H1 (cell line): ENCODE results near the gene SLC39A13. TPM values are rescaled to one million over a fixed set of nuclear protein-coding genes. Genes with fewer than 3 reads are reported as not detected.

Experiments used
- CTCF ChIA-PET: fragments of 300-600 bp; sonication (Branson Sonifier 250); formaldehyde crosslinking; loops from one replicate; lab custom pipeline; 2021; ENCODE audit not compliant: partially characterized antibody; lab: Charles Lee
- POLR2A ChIA-PET: fragments of 300-600 bp; sonication (Branson Sonifier 250); formaldehyde crosslinking; loops from one replicate; lab custom pipeline; 2021; ENCODE audit warnings: inconsistent platforms; ENCODE audit not compliant: partially characterized antibody; lab: Charles Lee
- DNase-seq, 2 experiments: peaks; one replicate each; pipeline versions ENCODE4 v3.0.0 to v3.0.0-alpha.2; 2010 to 2022; ENCODE audit warnings: low spot score in 2 of 2, low read depth in 1 of 2, mixed read lengths in 1 of 2
- FAIRE-seq: peaks from 2 replicates; lab custom pipeline; 2011; peaks lifted over from hg19 to GRCh38; lab: Jason Lieb, UNC
- H2AFZ ChIP-seq: 2 replicates; pipeline ENCODE4 v1.8.1; 2012; ENCODE audit warnings: low read length, inconsistent platforms
- H2AK5ac ChIP-seq: 2 replicates; pipeline ENCODE4 v1.6.1; 2013; ENCODE audit warnings: low read depth, low read length
- H2BK120ac ChIP-seq: replicated peaks from 2 replicates; pipeline ENCODE3; 2013; ENCODE audit warnings: low read depth, low read length, inconsistent platforms
- H2BK12ac ChIP-seq: 2 replicates; pipeline ENCODE4 v1.6.1; 2013; ENCODE audit warnings: low read depth, low read length
- H2BK15ac ChIP-seq: 2 replicates; pipeline ENCODE4 v1.6.1; 2013; ENCODE audit warnings: low read length
- H2BK20ac ChIP-seq: 2 replicates; pipeline ENCODE4 v1.6.1; 2013; ENCODE audit warnings: low read length
- H2BK5ac ChIP-seq: 2 replicates; pipeline ENCODE4 v1.6.1; 2013; ENCODE audit warnings: low read depth, low read length
- H3K14ac ChIP-seq: 2 replicates; pipeline ENCODE4 v1.6.1; 2013; ENCODE audit warnings: inconsistent platforms; ENCODE audit not compliant: insufficient read length
- H3K18ac ChIP-seq: 2 replicates; pipeline ENCODE4 v1.6.1; 2013; ENCODE audit warnings: low read length; ENCODE audit errors: extremely low read depth
- H3K23ac ChIP-seq: 2 replicates; pipeline ENCODE4 v1.6.1; 2013; ENCODE audit warnings: inconsistent platforms; ENCODE audit not compliant: insufficient read length
- H3K23me2 ChIP-seq: 2 replicates; pipeline ENCODE4 v1.6.1; 2013; ENCODE audit warnings: low read depth, low read length
- H3K27ac ChIP-seq: 2 replicates; pipeline ENCODE4 v1.6.1; 2011; ENCODE audit warnings: low read depth, low read length, inconsistent platforms
- H3K27me3 ChIP-seq, 4 experiments: replicated peaks in 1 of 4; 1 replicate in 1 of 4; 2 replicates in 3 of 4; pipeline versions ENCODE4 v1.6.1 to v1.8.1; 2011 to 2013; ENCODE audit warnings: low read length in 3 of 4, mild to moderate bottlenecking in 3 of 4, inconsistent platforms in 2 of 4, mixed read lengths in 2 of 4, moderate library complexity in 1 of 4; ENCODE audit not compliant: control insufficient read depth in 3 of 4, insufficient read depth in 3 of 4; ENCODE audit errors: extremely low read depth in 1 of 4
- H3K36me3 ChIP-seq, 4 experiments: 2 replicates each; pipeline versions ENCODE4 v1.6.1 to v1.8.1; 2011 to 2013; ENCODE audit warnings: mild to moderate bottlenecking in 4 of 4, low read length in 3 of 4, moderate library complexity in 2 of 4, control low read depth in 1 of 4, inconsistent platforms in 1 of 4; ENCODE audit not compliant: insufficient read depth in 4 of 4, control insufficient read depth in 2 of 4
- H3K4ac ChIP-seq: replicated peaks from 2 replicates; pipeline ENCODE3; 2013; ENCODE audit warnings: low read length, low read depth, mixed read lengths, inconsistent platforms; ENCODE audit not compliant: insufficient read length
- H3K4me1 ChIP-seq, 4 experiments: replicated peaks in 1 of 4; 1 replicate in 1 of 4; 2 replicates in 3 of 4; pipeline versions ENCODE4 v1.6.1 to v1.8.1; 2011 to 2013; ENCODE audit warnings: low read length in 3 of 4, inconsistent platforms in 2 of 4, mixed read lengths in 1 of 4; ENCODE audit not compliant: insufficient read depth in 4 of 4, control insufficient read depth in 3 of 4
- H3K4me2 ChIP-seq, 2 experiments: 2 replicates each; pipeline versions ENCODE4 v1.6.1 to v1.8.1; 2011 to 2013; ENCODE audit warnings: low read depth in 2 of 2, low read length in 2 of 2, control low read depth in 1 of 2, inconsistent platforms in 1 of 2, mild to moderate bottlenecking in 1 of 2; ENCODE audit not compliant: insufficient read depth in 1 of 2
- H3K4me3 ChIP-seq, 4 experiments: fragments of 200-600, 300-600 bp in 1 of 4; sonication (generic), shearing (Covaris generic), sonication (Bioruptor Twin) in 1 of 4; 2 replicates each; pipeline versions ENCODE4 v1.5.1 to v1.8.1; 2011 to 2016; ENCODE audit warnings: low read length in 4 of 4, low read depth in 3 of 4, control low read depth in 2 of 4, inconsistent platforms in 2 of 4, mild to moderate bottlenecking in 2 of 4, mixed read lengths in 1 of 4, moderate library complexity in 1 of 4; ENCODE audit not compliant: insufficient read depth in 2 of 4; ENCODE audit errors: extremely low read depth in 1 of 4
- H3K56ac ChIP-seq: replicated peaks from 2 replicates; pipeline ENCODE3; 2013; ENCODE audit warnings: low read depth, mild to moderate bottlenecking, mixed read lengths, low read length, inconsistent platforms; ENCODE audit not compliant: insufficient read length
- H3K79me1 ChIP-seq: 2 replicates; pipeline ENCODE4 v1.6.1; 2013; ENCODE audit warnings: low read depth, low read length, control low read depth
- H3K79me2 ChIP-seq, 2 experiments: 2 replicates each; pipeline versions ENCODE4 v1.6.1 to v1.8.1; 2012 to 2013; ENCODE audit warnings: low read length in 2 of 2, mild to moderate bottlenecking in 2 of 2, inconsistent platforms in 1 of 2; ENCODE audit not compliant: insufficient read depth in 2 of 2, control insufficient read depth in 1 of 2
- H3K9ac ChIP-seq, 4 experiments: replicated peaks in 1 of 4; 1 replicate in 1 of 4; 2 replicates in 3 of 4; pipeline versions ENCODE4 v1.6.1 to v1.8.1; 2011 to 2013; ENCODE audit warnings: low read depth in 3 of 4, low read length in 3 of 4, control low read depth in 2 of 4, mild to moderate bottlenecking in 2 of 4, moderate library complexity in 2 of 4, inconsistent platforms in 1 of 4; ENCODE audit errors: extremely low read depth in 1 of 4
- H3K9me3 ChIP-seq, 2 experiments: 2 replicates each; pipeline versions ENCODE4 v1.6.1 to v1.8.1; 2012 to 2013; ENCODE audit warnings: mild to moderate bottlenecking in 2 of 2, moderate library complexity in 2 of 2, control low read depth in 1 of 2, inconsistent platforms in 1 of 2, low read depth in 1 of 2, low read length in 1 of 2, mixed read lengths in 1 of 2; ENCODE audit not compliant: insufficient read depth in 2 of 2
- H4K20me1 ChIP-seq, 2 experiments: replicated peaks in 1 of 2; 2 replicates each; pipeline versions ENCODE3 to v1.8.1; 2011 to 2013; ENCODE audit warnings: inconsistent platforms in 2 of 2, low read length in 2 of 2, mild to moderate bottlenecking in 1 of 2; ENCODE audit not compliant: insufficient read depth in 2 of 2, control insufficient read depth in 1 of 2
- H4K5ac ChIP-seq: 2 replicates; pipeline ENCODE4 v1.6.1; 2013; ENCODE audit warnings: low read length, low read depth, mixed read lengths, inconsistent platforms; ENCODE audit not compliant: insufficient read length
- H4K8ac ChIP-seq: 2 replicates; pipeline ENCODE4 v1.8.0; 2013; ENCODE audit warnings: mild to moderate bottlenecking, moderate library complexity, low read length, inconsistent platforms; ENCODE audit not compliant: insufficient read depth; ENCODE audit errors: extremely low read depth
- H4K91ac ChIP-seq: replicated peaks from 2 replicates; pipeline ENCODE3; 2013; ENCODE audit warnings: low read length, mixed read lengths, inconsistent platforms; ENCODE audit not compliant: insufficient read length
- ATF3 ChIP-seq: IDR thresholded peaks from 2 replicates; pipeline ENCODE4 v1.6.1; 2011; ENCODE audit warnings: low read depth, mild to moderate bottlenecking, low read length; ENCODE audit not compliant: insufficient read depth
- WGBS, 2 experiments: shearing (Covaris generic) in 1 of 2; methylation state at CpG; one replicate each; pipeline versions ENCODE4 v1.1.6 to v1.1.7; 2013 to 2015; ENCODE audit warnings: low lambda C conversion rate in 2 of 2, mixed read lengths in 2 of 2, inconsistent platforms in 1 of 2, low coverage in 1 of 2, missing lambda C conversion rate in 1 of 2; ENCODE audit not compliant: insufficient replicate concordance in 2 of 2, insufficient coverage in 1 of 2, insufficient read length in 1 of 2; ENCODE audit errors: extremely low coverage in 1 of 2, missing lambda C conversion rate in 1 of 2; 5-methylcytosine and 5-hydroxymethylcytosine counted together
- polyA plus RNA-seq, 7 experiments: library from polyadenylated mRNA; depleted of rRNA in 3 of 7; stranded (reverse) in 5 of 7; unstranded in 2 of 7; fragments of >200 nt in 5 of 7; fragments of 200-250 nt in 2 of 7; gene quantifications; 1 replicate in 5 of 7; 2 replicates in 1 of 7; 4 replicates in 1 of 7; pipeline versions ENCODE4 v1.2.1 to v1.2.3, GENCODE V29; 2011 to 2013; ENCODE audit warnings: missing spikeins in 2 of 7, mixed read lengths in 2 of 7
- total RNA-seq: library from RNA; stranded (reverse); fragmentation: NEBNext Ultra II Directional; extraction: Animal tissue kit (Norgen Biotek cat#: 25700); gene quantifications from 2 replicates; pipeline ENCODE4 v1.2.1, GENCODE V29; 2021

Gene SLC39A13
- total and polyA plus RNA-seq, 2 of the 8 experiments (the other 6 are each of a cell fraction or from before 2014, with no cell fraction given), result 23.2 to 30.0 TPM

- Histone ChIP-seq H4K8ac (peak overlapping the region; percentile 99; the same call in 1 of the 2 replicates), H4K5ac (no peak overlapping the region), H3K18ac (no peak overlapping the region), H2BK5ac (peak overlapping the region; percentile 98), H2BK120ac (no peak overlapping the region), H3K9ac (peak overlapping the region; percentile 85 to 96 (median 91)), H3K27me3 (no peaks in the 10 kb centered on the region), H3K23me2 (no peaks in the 10 kb centered on the region; the same call in 1 of the 2 replicates), H4K20me1 (peaks cover 0 to 4% of the 10 kb centered on the region in 2 experiments), H3K23ac (no peak overlapping the region), H2AFZ (peak overlapping the region; percentile 99; the same call in 1 of the 2 replicates), H3K9me3 (no peaks in the 10 kb centered on the region), H4K91ac (no peak overlapping the region), H3K79me1 (peaks cover 14% of the 10 kb centered on the region), H3K27ac (peak overlapping the region; percentile 98), H3K14ac (no peak overlapping the region), H3K4me1 (peaks cover 0 to 6% (median 0%) of the 10 kb centered on the region in 4 experiments; a peak in 3 of 7 replicates), H2BK15ac (no peak overlapping the region), H2BK12ac (peak overlapping the region; percentile 99; the same call in 1 of the 2 replicates), H3K79me2 (peaks cover 0 to 12% of the 10 kb centered on the region in 2 experiments; a peak in 2 of 4 replicates), H3K56ac (no peak overlapping the region), H3K4me2 (peak overlapping the region; percentile 72 to 75), H2BK20ac (no peak overlapping the region), H2AK5ac (no peak overlapping the region), H3K4ac (no peak overlapping the region), H3K36me3 (peaks cover 14 to 35% (median 30%) of the 10 kb centered on the region in 4 experiments), H3K4me3 (peak overlapping the region; percentile 87 to 99 (median 96))
- WGBS, 2 experiments, result 5% methylated on average over 13 of the region's 14 CpGs; no CpG with 5 or more reads in 1 of the 2 experiments
- FAIRE-seq (no peak), DNase-seq (no peak)
- TF ChIP-seq ATF3, result no peak
- CTCF ChIA-PET, result interaction anchor here (1.2 to 5.7 kb wide), 6 partner anchors 14 to 192 kb away, joined by 3 to 59 read pairs (median 4); partner anchors contain the start of gene SLC39A13
- POLR2A ChIA-PET, result interaction anchor here (0.6 to 8.2 kb wide), 10 partner anchors 10 to 204 kb away, joined by 3 to 140 read pairs (median 4); partner anchors contain the start of genes ACP2, PTPMT1, RAPSN and SLC39A13
Observed at GRCh38 chr11:47425611-47426010, 17.2 kb downstream of the SLC39A13 start.
